K562 (cell line): ENCODE measurements around the gene ACAP2. TPM values are rescaled to one million over a fixed set of nuclear protein-coding genes. Genes with fewer than 3 reads are reported as not detected.

Experiments used
- ATAC-seq: fragments of 200-7000 bp; cut with Tn5 transposase; 3 replicates; pipeline ENCODE4 v1.9.1; 2020; ENCODE audit warnings: moderate library complexity
- BruUV-seq: library from RNA; stranded (reverse); fragments of 400-500 nt; replicated peaks from 2 replicates; lab custom pipeline; 2021; lab: Mats Ljungman, UMichigan
- CTCF ChIA-PET: fragments of 300-600 bp; formaldehyde crosslinking; extraction: SDS; loops from one replicate; lab custom pipeline; 2021; ENCODE audit warnings: low intra/inter-chr PET ratio; lab: Yijun Ruan, JAX
- POLR2A ChIA-PET: fragments of 300-600, 350-650 bp; sonication (Branson Sonifier 250); formaldehyde crosslinking; extraction: SDS; loops from one replicate; lab custom pipeline; 2021; ENCODE audit warnings: antibody characterized with exemption, inconsistent platforms; lab: Yijun Ruan, JAX
- DNase-seq, 4 experiments: peaks; one replicate each; pipeline versions ENCODE4 v3.0.0 to v3.0.0-alpha.2; 2011 to 2018; ENCODE audit warnings: low spot score in 3 of 4, mixed read lengths in 3 of 4; ENCODE audit errors: extremely low read depth in 1 of 4
- FAIRE-seq: peaks from 2 replicates; lab custom pipeline; 2011; peaks lifted over from hg19 to GRCh38; lab: Jason Lieb, UNC
- H2AFZ ChIP-seq: 2 replicates; pipeline ENCODE4 v1.6.0; 2011; ENCODE audit warnings: low read depth, low read length, control low read depth, inconsistent platforms
- H3K27ac ChIP-seq: fragments of 200-600 bp; 3 replicates; pipeline ENCODE4 v1.8.0; 2011; ENCODE audit warnings: low read depth, mild to moderate bottlenecking, control low read depth, inconsistent platforms, low read length, moderate library complexity, mixed read lengths; ENCODE audit errors: extremely low read depth
- H3K27me3 ChIP-seq, 2 experiments: fragments of 300-600 bp in 1 of 2; 2 replicates in 1 of 2; 3 replicates in 1 of 2; pipeline versions ENCODE4 v1.6.0 to v1.8.0; 2011; ENCODE audit warnings: inconsistent platforms in 2 of 2, low read length in 2 of 2, mild to moderate bottlenecking in 1 of 2, mixed read lengths in 1 of 2, moderate library complexity in 1 of 2; ENCODE audit not compliant: control insufficient read depth in 2 of 2, insufficient read depth in 2 of 2
- H3K36me3 ChIP-seq: fragments of 300-600 bp; 3 replicates; pipeline ENCODE4 v1.8.0; 2011; ENCODE audit warnings: mild to moderate bottlenecking, low read length, inconsistent platforms; ENCODE audit not compliant: control insufficient read depth, insufficient read depth
- H3K4me1 ChIP-seq, 2 experiments: fragments of 200-600 bp in 1 of 2; replicated peaks in 1 of 2; 2 replicates in 1 of 2; 3 replicates in 1 of 2; pipeline versions ENCODE4 v1.5.1 to v1.8.0; 2011; ENCODE audit warnings: inconsistent platforms in 2 of 2, low read length in 2 of 2, mild to moderate bottlenecking in 1 of 2, mixed read lengths in 1 of 2, moderate library complexity in 1 of 2; ENCODE audit not compliant: control insufficient read depth in 2 of 2, insufficient read depth in 2 of 2
- H3K4me2 ChIP-seq: 2 replicates; pipeline ENCODE4 v1.6.1; 2011; ENCODE audit warnings: low read length, control low read depth, inconsistent platforms, mixed read lengths; ENCODE audit not compliant: insufficient read depth
- H3K4me3 ChIP-seq: fragments of 200-600 bp; sonication (generic), shearing (Covaris generic); 2 replicates; pipeline ENCODE4 v1.5.1; 2016; ENCODE audit warnings: control low read depth, inconsistent platforms
- H3K79me2 ChIP-seq: fragments of 200-600 bp; 3 replicates; pipeline ENCODE4 v1.8.0; 2011; ENCODE audit warnings: low read length, inconsistent platforms; ENCODE audit not compliant: control insufficient read depth, insufficient read depth
- H3K9ac ChIP-seq, 2 experiments: 2 replicates each; pipeline versions ENCODE4 v1.6.0 to v1.6.1; 2011; ENCODE audit warnings: low read depth in 2 of 2, low read length in 2 of 2, control low read depth in 1 of 2, inconsistent platforms in 1 of 2, mild to moderate bottlenecking in 1 of 2, mixed read lengths in 1 of 2; ENCODE audit not compliant: insufficient read depth in 1 of 2
- H3K9me1 ChIP-seq: one replicate; pipeline ENCODE4 v1.6.0; 2011; ENCODE audit warnings: inconsistent platforms, mild to moderate bottlenecking, low read length, moderate library complexity; ENCODE audit not compliant: control insufficient read depth, insufficient read depth
- H3K9me3 ChIP-seq: replicated peaks from 2 replicates; pipeline ENCODE4 v1.5.1; 2011; ENCODE audit warnings: low read depth, low read length, inconsistent platforms; ENCODE audit not compliant: control insufficient read depth, insufficient read depth
- H4K20me1 ChIP-seq: replicated peaks from 2 replicates; pipeline ENCODE4 v1.6.1; 2011; ENCODE audit warnings: low read length, inconsistent platforms, mixed read lengths; ENCODE audit not compliant: control insufficient read depth, insufficient read depth
- ETV1 ChIP-seq: fragments of 450-650 bp; conservative IDR thresholded peaks from 2 replicates; pipeline ENCODE4 v1.6.1; 2016; ENCODE audit warnings: missing genetic modification characterization, control low read depth, low read depth, missing compliant biosample characterization
- HMGN3 ChIP-seq: IDR thresholded peaks from 2 replicates; pipeline ENCODE4 v1.6.1; 2011; ENCODE audit warnings: borderline replicate concordance, low read depth, mild to moderate bottlenecking, mixed read lengths, low read length; ENCODE audit not compliant: insufficient read length; ENCODE audit errors: extremely low read depth
- L3MBTL2 ChIP-seq: fragments of 450-650 bp; IDR thresholded peaks from 2 replicates; pipeline ENCODE4 v1.6.1; 2016; ENCODE audit warnings: mild to moderate bottlenecking, moderate library complexity
- SIN3B ChIP-seq: fragments of 450-650 bp; IDR thresholded peaks from 2 replicates; pipeline ENCODE4 v1.6.1; 2017; ENCODE audit warnings: low read depth, mild to moderate bottlenecking, moderate library complexity
- TRIM24 ChIP-seq, 2 experiments: fragments of 450-650 bp; IDR thresholded peaks; 2 replicates each; pipeline ENCODE4 v1.6.1; 2016
- WGBS: fragments of 100-300 bp; shearing (Covaris generic); methylation state at CpG from one replicate; pipeline ENCODE4 v1.1.6; 2016; ENCODE audit warnings: low coverage, mixed read lengths; ENCODE audit not compliant: insufficient coverage; ENCODE audit errors: missing lambda C conversion rate; 5-methylcytosine and 5-hydroxymethylcytosine counted together
- in situ Hi-C: fragments of 300-500 bp; cut with MboI; formaldehyde crosslinking; loops from 4 replicates; pipeline ENCODE4 v1.15.0; 2018; ENCODE audit warnings: inconsistent platforms, mixed read lengths
- intact Hi-C: fragments of 100-400 bp; cut with micrococcal nuclease; formaldehyde crosslinking; loops from 2 replicates; pipeline ENCODE4 v1.14.2; 2022
- polyA plus RNA-seq, 8 experiments: library from polyadenylated mRNA; depleted of rRNA in 4 of 8; stranded (reverse) in 5 of 8; unstranded in 3 of 8; fragments of >200 nt; fragmentation: Nextera tagmentation in 2 of 8; fragmentation: Illumina TruSeq in 1 of 8; extraction: Ambion mirVana in 2 of 8; extraction: Trizol in 1 of 8; gene quantifications; 2 replicates each; pipeline versions ENCODE4 v1.2.1 to v1.2.3, GENCODE V29; 2011 to 2014; ENCODE audit warnings: inconsistent platforms in 1 of 8, missing spikeins in 1 of 8
- total RNA-seq, 7 experiments: library from RNA; depleted of rRNA in 6 of 7; stranded (reverse); fragments of >200 nt in 6 of 7; fragmentation: Illumina TruSeq in 2 of 7; extraction: Trizol in 2 of 7; gene quantifications; 2 replicates each; pipeline versions ENCODE4 v1.2.1 to v1.2.3, GENCODE V29; 2011 to 2021; ENCODE audit warnings: low replicate concordance in 1 of 7
- TF ChIP-seq, protein P1 (sequence below): fragments of 250-450 bp; sonication (Bioruptor Pico); IDR thresholded peaks from 2 replicates; pipeline ENCODE4 v1.8.0; 2022; ENCODE audit warnings: moderate library complexity, mild to moderate bottlenecking, inconsistent platforms

The ACAP2 gene
- total and polyA plus RNA-seq, 9 of the 15 experiments (the other 6 are each of a cell fraction or from before 2014, with no cell fraction given) = 10.6 to 52.7 (median 34.4) TPM

DNA sequence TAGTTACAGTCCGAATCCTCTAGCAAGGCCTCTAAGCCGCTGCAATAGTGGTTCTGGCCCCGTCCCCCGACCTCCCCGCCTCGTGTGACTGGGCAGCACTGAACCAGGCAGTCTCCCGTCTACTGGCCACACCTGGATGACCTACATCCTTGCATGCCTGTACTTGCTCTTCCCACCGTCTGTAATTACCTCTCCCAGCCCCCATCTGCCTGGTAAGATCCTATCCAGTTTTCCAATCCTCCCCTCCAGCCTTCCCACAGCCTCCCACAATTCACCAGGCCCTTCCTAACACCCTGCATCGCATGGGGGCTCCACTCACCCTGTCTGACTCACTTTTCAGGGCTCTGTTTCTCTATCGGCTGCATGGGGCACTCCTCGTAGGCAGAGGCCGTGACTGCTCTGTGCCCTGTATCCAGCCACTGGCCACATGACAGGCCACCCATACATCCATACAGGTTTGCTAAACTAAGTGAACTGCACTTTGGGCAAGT is 204.7 kb downstream of the ACAP2 start:
- no TSS peak for BruUV-seq
- H3K9me3 ChIP-seq = peaks cover 9% of the 10 kb centered on the region; the same call in 1 of the 2 replicates
- H3K36me3 ChIP-seq = peaks cover 7% of the 10 kb centered on the region; the same call in 1 of the 3 replicates
- intact Hi-C loops (no loop called here), in situ Hi-C loops (no loop called here)
- FAIRE-seq (no peak), DNase-seq (no peak), ATAC-seq (no peak)
- no peaks in the 10 kb centered on the region for H3K79me2 ChIP-seq
- no peaks in the 10 kb centered on the region for H3K27me3 ChIP-seq
- POLR2A ChIA-PET = no interaction called here
- CTCF ChIA-PET = no interaction called here
- H3K9ac ChIP-seq = no peak overlapping the region
- H4K20me1 ChIP-seq = no peaks in the 10 kb centered on the region
- TF ChIP-seq SIN3B (no peak), L3MBTL2 (no peak), TRIM24 (IDR thresholded peaks at IDR 0.05) (no peak), HMGN3 (no peak), ETV1 (no peak)
- TF ChIP-seq, protein P1, sequence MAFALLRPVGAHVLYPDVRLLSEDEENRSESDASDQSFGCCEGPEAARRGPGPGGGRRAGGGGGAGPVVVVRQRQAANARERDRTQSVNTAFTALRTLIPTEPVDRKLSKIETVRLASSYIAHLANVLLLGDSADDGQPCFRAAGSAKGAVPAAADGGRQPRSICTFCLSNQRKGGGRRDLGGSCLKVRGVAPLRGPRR (CRISPR knock-in tag) = no peak
- no peaks in the 10 kb centered on the region for H3K9me1 ChIP-seq
- WGBS = 94% methylated on average over 12 of the region's 12 CpGs
- no peak overlapping the region for H3K4me2 ChIP-seq
- H3K4me1 ChIP-seq = no peaks in the 10 kb centered on the region
- no peak overlapping the region for H2AFZ ChIP-seq
- no peak overlapping the region for H3K4me3 ChIP-seq
- H3K27ac ChIP-seq = no peak overlapping the region
